Suprapubic skin (tissue), 3 donors: ENCODE data around the gene CD14.

Experiments
- CTCF ChIP-seq, 2 donors: fragments of 200-600 bp in 1 of 2; fragments of 450-650 bp in 1 of 2; sonication (generic) in 1 of 2; IDR thresholded peaks; one replicate each; pipeline ENCODE4 v1.5.1; 2016 to 2019; ENCODE audit warnings: antibody characterized with exemption in 2 of 2, mild to moderate bottlenecking in 1 of 2, moderate library complexity in 1 of 2
- POLR2A ChIP-seq, 2 donors: fragments of 450-650 bp; IDR thresholded peaks; one replicate each; pipeline ENCODE4 v1.6.1; 2017; ENCODE audit warnings: antibody characterized with exemption in 2 of 2, mild to moderate bottlenecking in 2 of 2, moderate library complexity in 2 of 2

DNA sequence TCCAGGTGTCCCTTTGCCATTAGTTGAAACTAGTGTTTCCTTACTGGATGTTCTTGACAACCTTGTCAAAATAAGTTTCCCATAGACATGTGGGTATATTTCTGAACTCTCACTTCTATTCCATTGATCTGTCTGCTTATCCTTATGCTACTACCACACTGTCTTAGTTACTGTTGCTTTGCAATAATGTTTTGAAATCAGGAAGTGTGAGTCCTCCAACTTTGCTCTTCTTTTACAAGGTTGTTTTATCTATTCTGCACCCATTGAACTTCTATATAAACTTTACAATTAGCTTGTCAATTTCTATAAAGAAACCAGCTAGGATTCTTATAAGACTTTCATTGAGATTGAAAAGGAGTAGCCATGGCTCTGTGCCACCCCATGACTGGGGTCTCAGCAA, 24.3 kb downstream of the CD14 start:
- TF ChIP-seq POLR2A (IDR thresholded peaks at IDR 0.05) = no peak
- TF ChIP-seq CTCF (IDR thresholded peaks at IDR 0.05) = no peak
